ENCODE data around the gene OR1F1. TPM values are rescaled to one million over a fixed set of nuclear protein-coding genes. Genes with fewer than 3 reads are reported as not detected.
"Not testable (repeated sequence)": the region's sequence is repeated elsewhere in the genome, so short reads cannot be mapped to it uniquely, and the experiment has no call there.

The OR1F1 gene
- polyA plus RNA-seq, 1 experiment, result 0.64 TPM

- Histone ChIP-seq H3K36me3 (ENCODE audit: control insufficient read depth, insufficient read depth, low read length) (no peaks in the 10 kb centered on the region), H3K4me3 (ENCODE audit: low read depth, low read length) (peak overlapping the region; percentile 7; the same call in 1 of the 2 replicates), H3K27me3 (ENCODE audit: control insufficient read depth, insufficient read depth, low read length) (peaks cover 5% of the 10 kb centered on the region)
- TF ChIP-seq, protein P1, sequence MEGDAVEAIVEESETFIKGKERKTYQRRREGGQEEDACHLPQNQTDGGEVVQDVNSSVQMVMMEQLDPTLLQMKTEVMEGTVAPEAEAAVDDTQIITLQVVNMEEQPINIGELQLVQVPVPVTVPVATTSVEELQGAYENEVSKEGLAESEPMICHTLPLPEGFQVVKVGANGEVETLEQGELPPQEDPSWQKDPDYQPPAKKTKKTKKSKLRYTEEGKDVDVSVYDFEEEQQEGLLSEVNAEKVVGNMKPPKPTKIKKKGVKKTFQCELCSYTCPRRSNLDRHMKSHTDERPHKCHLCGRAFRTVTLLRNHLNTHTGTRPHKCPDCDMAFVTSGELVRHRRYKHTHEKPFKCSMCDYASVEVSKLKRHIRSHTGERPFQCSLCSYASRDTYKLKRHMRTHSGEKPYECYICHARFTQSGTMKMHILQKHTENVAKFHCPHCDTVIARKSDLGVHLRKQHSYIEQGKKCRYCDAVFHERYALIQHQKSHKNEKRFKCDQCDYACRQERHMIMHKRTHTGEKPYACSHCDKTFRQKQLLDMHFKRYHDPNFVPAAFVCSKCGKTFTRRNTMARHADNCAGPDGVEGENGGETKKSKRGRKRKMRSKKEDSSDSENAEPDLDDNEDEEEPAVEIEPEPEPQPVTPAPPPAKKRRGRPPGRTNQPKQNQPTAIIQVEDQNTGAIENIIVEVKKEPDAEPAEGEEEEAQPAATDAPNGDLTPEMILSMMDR (IDR thresholded peaks at IDR 0.05; ENCODE audit: insufficient read depth, low read depth, low read length), result no peak
- no peak for DNase-seq (ENCODE audit: low read depth)
- ChIA-PET POLR2A (no interaction called here), CTCF (interaction anchor here (0.6 kb wide), 1 partner anchor 11 kb away, joined by 3 read pairs; no protein-coding TSS in a partner anchor)
These were observed 12.6 kb upstream of the OR1F1 start for GRCh38 chr16:3175157-3176093.

GRCh38 chr16:3179651-3180050, 8.4 kb upstream of the OR1F1 start:
- ChIA-PET CTCF (no interaction called here), POLR2A (no interaction called here)
- H3K4me3 ChIP-seq (ENCODE audit: low read depth, low read length), result no peak overlapping the region
- peaks cover 5% of the 10 kb centered on the region for H3K27me3 ChIP-seq (ENCODE audit: control insufficient read depth, insufficient read depth, low read length)
- DNase-seq (ENCODE audit: low read depth), result no peak
- TF ChIP-seq, protein P1 (IDR thresholded peaks at IDR 0.05; ENCODE audit: insufficient read depth, low read depth, low read length), result no peak
- H3K36me3 ChIP-seq (ENCODE audit: control insufficient read depth, insufficient read depth, low read length), result no peaks in the 10 kb centered on the region

GRCh38 chr16:3180445-3180878, 7.5 kb upstream of the OR1F1 start:
- ChIA-PET POLR2A (no interaction called here), CTCF (no interaction called here)
- Histone ChIP-seq H3K36me3 (ENCODE audit: control insufficient read depth, insufficient read depth, low read length) (no peaks in the 10 kb centered on the region), H3K4me3 (ENCODE audit: low read depth, low read length) (no peak overlapping the region), H3K27me3 (ENCODE audit: control insufficient read depth, insufficient read depth, low read length) (peaks cover 2% of the 10 kb centered on the region)
- no peak for DNase-seq (ENCODE audit: low read depth)
- TF ChIP-seq, protein P1 (IDR thresholded peaks at IDR 0.05; ENCODE audit: insufficient read depth, low read depth, low read length), result no peak

DNA sequence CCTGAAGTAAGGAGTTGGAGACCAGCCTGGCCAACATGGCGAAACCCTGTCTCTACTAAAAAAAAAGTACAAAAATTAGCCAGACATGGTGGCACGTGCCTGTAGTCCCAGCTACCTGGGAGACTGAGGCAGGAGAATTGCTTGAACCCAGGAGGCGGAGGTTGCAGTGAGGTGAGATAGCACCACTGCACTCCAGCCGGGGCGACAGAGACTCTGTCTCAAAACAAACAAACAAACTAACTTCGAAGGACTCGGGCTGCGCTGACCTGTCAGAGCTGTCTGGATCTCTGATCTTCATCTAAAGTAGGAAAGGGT, 5.8 kb upstream of the OR1F1 start:
- not testable (repeated sequence) for DNase-seq (ENCODE audit: low read depth); H3K36me3 ChIP-seq (ENCODE audit: control insufficient read depth, insufficient read depth, low read length); H3K27me3 ChIP-seq (ENCODE audit: control insufficient read depth, insufficient read depth, low read length); H3K4me3 ChIP-seq (ENCODE audit: low read depth, low read length)
- ChIA-PET POLR2A (interaction anchor here (0.7 kb wide), 1 partner anchor 10 kb away, joined by 3 read pairs; no protein-coding TSS in a partner anchor), CTCF (interaction anchor here (0.6 to 2.5 kb wide), 4 partner anchors 8 to 30 kb away, joined by 3 to 10 read pairs (median 5); no protein-coding TSS in a partner anchor)

DNA sequence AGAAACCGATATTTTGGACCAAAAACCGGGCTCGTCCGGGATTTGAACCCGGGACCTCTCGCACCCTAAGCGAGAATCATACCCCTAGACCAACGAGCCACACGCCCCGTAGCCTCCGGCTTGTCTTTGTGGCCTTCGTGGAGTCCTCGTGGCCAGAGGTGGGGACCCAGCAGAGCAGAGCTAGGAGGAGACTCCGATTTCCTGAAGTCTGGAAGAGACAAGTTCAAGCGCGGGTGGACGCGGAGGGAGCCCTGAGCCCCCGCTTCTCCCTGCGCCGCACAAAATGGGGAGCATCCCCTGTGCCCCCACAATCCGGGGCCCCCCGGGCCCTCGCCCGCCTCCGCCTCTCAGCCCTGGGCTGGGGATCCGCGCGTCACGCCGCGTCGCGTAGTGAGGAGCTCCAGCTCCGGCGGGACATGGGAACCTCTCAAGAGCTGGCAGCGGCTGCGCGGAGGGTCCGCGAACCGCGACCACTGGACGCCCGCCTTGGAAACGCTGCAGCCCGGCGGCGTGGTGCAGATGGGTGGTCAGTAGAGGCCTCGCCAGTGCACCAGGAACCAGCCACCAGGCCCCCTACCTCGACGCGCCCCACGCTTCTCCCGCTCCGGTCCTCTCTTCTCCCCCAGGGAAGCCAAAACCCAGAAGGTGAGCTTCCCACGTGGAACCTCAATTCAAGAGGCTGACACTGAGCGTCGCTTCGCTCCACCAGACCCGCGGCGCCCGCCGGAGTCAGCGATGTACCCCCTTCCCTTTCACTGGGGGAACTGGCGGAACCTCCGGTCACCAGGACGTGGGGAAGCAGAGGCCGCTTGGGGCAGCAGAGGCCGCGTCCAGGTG, 5.2 kb upstream of the OR1F1 start:
- ChIA-PET POLR2A (interaction anchor here (0.5 kb wide), 1 partner anchor 24 kb away, joined by 4 read pairs; no protein-coding TSS in a partner anchor), CTCF (interaction anchor here (1.4 to 2.5 kb wide), 4 partner anchors 9 to 30 kb away, joined by 5 to 10 read pairs (median 6); no protein-coding TSS in a partner anchor)

More for the DNA sequence above, 5.2 kb upstream of the OR1F1 start:
- DNase-seq (ENCODE audit: low read depth), result no peak
- peak overlapping the region; percentile 50 for H3K4me3 ChIP-seq (ENCODE audit: low read depth, low read length)
- TF ChIP-seq, protein P1 (IDR thresholded peaks at IDR 0.05; ENCODE audit: insufficient read depth, low read depth, low read length), result peak; percentile 54
- no peaks in the 10 kb centered on the region for H3K36me3 ChIP-seq (ENCODE audit: control insufficient read depth, insufficient read depth, low read length)
- H3K27me3 ChIP-seq (ENCODE audit: control insufficient read depth, insufficient read depth, low read length), result peaks cover 2% of the 10 kb centered on the region

Measured in BJ (cell line).